ENCODE measurements around the gene PFKP. TPM values are rescaled to one million over a fixed set of nuclear protein-coding genes. Genes with fewer than 3 reads are reported as not detected.
"Not testable (repeated sequence)": the region's sequence is repeated elsewhere in the genome, so short reads cannot be mapped to it uniquely, and the experiment has no call there.

Gene PFKP
- total RNA-seq, 1 experiment from 2014 or later: 232 TPM

DNA sequence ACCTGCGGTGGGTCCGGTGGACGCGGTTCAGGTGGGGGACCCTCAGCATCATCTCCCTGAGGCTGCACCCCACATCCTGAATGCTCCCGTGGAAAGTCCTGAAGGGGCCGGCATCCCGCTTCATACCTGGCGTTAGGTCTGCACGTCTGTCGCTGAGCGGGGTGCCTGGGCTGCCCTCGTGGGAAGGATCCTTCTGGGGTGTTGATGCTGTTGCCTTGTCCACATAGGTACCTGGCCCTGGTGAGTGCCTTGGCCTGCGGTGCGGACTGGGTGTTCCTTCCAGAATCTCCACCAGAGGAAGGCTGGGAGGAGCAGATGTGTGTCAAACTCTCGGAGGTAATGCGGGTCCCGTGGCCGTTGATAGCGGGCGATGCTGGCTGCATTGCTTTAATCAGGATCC is 37.8 kb downstream of the PFKP start:
- Histone ChIP-seq H3K9me3 (ENCODE audit: control insufficient read depth, insufficient read depth, low read depth, low read length) (no peaks in the 10 kb centered on the region), H3K4me3 (ENCODE audit: low read depth in 2 of 2, low read length in 2 of 2) (no peak overlapping the region), H3K4me1 (ENCODE audit: control insufficient read depth, insufficient read depth, low read length) (no peaks in the 10 kb centered on the region), H3K27ac (ENCODE audit: low read length) (no peak overlapping the region), H3K36me3 (ENCODE audit: control insufficient read depth, insufficient read depth, low read length) (peaks cover 9% of the 10 kb centered on the region), H3K27me3 (ENCODE audit: control insufficient read depth, insufficient read depth, low read length) (no peaks in the 10 kb centered on the region)
- TF ChIP-seq, protein P1, sequence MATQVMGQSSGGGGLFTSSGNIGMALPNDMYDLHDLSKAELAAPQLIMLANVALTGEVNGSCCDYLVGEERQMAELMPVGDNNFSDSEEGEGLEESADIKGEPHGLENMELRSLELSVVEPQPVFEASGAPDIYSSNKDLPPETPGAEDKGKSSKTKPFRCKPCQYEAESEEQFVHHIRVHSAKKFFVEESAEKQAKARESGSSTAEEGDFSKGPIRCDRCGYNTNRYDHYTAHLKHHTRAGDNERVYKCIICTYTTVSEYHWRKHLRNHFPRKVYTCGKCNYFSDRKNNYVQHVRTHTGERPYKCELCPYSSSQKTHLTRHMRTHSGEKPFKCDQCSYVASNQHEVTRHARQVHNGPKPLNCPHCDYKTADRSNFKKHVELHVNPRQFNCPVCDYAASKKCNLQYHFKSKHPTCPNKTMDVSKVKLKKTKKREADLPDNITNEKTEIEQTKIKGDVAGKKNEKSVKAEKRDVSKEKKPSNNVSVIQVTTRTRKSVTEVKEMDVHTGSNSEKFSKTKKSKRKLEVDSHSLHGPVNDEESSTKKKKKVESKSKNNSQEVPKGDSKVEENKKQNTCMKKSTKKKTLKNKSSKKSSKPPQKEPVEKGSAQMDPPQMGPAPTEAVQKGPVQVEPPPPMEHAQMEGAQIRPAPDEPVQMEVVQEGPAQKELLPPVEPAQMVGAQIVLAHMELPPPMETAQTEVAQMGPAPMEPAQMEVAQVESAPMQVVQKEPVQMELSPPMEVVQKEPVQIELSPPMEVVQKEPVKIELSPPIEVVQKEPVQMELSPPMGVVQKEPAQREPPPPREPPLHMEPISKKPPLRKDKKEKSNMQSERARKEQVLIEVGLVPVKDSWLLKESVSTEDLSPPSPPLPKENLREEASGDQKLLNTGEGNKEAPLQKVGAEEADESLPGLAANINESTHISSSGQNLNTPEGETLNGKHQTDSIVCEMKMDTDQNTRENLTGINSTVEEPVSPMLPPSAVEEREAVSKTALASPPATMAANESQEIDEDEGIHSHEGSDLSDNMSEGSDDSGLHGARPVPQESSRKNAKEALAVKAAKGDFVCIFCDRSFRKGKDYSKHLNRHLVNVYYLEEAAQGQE (IDR thresholded peaks at IDR 0.05; ENCODE audit: insufficient read depth in 1 of 2, low read depth in 2 of 2, low read length in 1 of 2): no peak
- TF ChIP-seq POLR2AphosphoS5 (IDR thresholded peaks at IDR 0.05; ENCODE audit: low read depth, low read length): no peak
- no peak for TF ChIP-seq TCF7L2 (IDR thresholded peaks at IDR 0.05; ENCODE audit: low read depth, low read length)
- TF ChIP-seq, protein P2, sequence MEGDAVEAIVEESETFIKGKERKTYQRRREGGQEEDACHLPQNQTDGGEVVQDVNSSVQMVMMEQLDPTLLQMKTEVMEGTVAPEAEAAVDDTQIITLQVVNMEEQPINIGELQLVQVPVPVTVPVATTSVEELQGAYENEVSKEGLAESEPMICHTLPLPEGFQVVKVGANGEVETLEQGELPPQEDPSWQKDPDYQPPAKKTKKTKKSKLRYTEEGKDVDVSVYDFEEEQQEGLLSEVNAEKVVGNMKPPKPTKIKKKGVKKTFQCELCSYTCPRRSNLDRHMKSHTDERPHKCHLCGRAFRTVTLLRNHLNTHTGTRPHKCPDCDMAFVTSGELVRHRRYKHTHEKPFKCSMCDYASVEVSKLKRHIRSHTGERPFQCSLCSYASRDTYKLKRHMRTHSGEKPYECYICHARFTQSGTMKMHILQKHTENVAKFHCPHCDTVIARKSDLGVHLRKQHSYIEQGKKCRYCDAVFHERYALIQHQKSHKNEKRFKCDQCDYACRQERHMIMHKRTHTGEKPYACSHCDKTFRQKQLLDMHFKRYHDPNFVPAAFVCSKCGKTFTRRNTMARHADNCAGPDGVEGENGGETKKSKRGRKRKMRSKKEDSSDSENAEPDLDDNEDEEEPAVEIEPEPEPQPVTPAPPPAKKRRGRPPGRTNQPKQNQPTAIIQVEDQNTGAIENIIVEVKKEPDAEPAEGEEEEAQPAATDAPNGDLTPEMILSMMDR (IDR thresholded peaks at IDR 0.05): no peak
- TF ChIP-seq SIN3A (IDR thresholded peaks at IDR 0.05; ENCODE audit: borderline replicate concordance, insufficient read depth, low read depth, low read length): no peak
- POLR2A ChIA-PET: no interaction called here
- BruUV-seq (replicated peaks): no TSS peak
- CTCF ChIA-PET: no interaction called here
- no peak for ATAC-seq
- intact Hi-C loops (cut with micrococcal nuclease; ENCODE audit: unreplicated experiment) (no loop called here), in situ Hi-C loops (cut with HindIII; ENCODE audit: low pct_unique_long_range_greater_than_20kb, low sequenced_read_pairs) (no loop called here)
- DNase-seq (ENCODE audit: low read depth, low spot score): no peak

DNA sequence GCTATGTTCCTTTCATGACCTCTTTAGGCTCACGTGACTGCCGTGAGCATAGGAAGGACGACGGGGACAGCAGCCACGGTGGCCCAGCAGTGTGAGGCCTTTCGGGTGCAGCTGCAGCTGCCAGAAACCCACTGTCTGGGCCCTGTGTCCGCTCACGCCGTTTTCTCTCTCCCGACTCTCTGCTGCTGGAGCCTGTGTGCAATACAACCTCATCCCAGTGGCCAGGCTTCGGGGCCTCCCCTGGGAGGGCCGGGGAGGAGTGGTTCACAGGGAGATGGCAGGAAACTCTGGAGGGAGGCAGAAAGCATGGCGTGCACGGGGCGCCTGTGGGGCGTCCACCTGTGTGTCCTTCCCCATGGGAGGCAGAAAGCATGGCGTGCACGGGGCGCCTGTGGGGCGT is 38.6 kb downstream of the PFKP start:
- TF ChIP-seq, protein P1 (IDR thresholded peaks at IDR 0.05; ENCODE audit: insufficient read depth in 1 of 2, low read depth in 2 of 2, low read length in 1 of 2): no peak
- TF ChIP-seq SIN3A (IDR thresholded peaks at IDR 0.05; ENCODE audit: borderline replicate concordance, insufficient read depth, low read depth, low read length) (no peak), POLR2AphosphoS5 (IDR thresholded peaks at IDR 0.05; ENCODE audit: low read depth, low read length) (no peak), TCF7L2 (IDR thresholded peaks at IDR 0.05; ENCODE audit: low read depth, low read length) (no peak)
- TF ChIP-seq, protein P2 (IDR thresholded peaks at IDR 0.05): no peak
- POLR2A ChIA-PET: no interaction called here
- no peak overlapping the region for H3K27ac ChIP-seq (ENCODE audit: low read length)
- H3K4me1 ChIP-seq (ENCODE audit: control insufficient read depth, insufficient read depth, low read length): no peaks in the 10 kb centered on the region
- ATAC-seq: peak; percentile 66
- H3K4me3 ChIP-seq (ENCODE audit: low read depth in 2 of 2, low read length in 2 of 2): no peak overlapping the region
- H3K27me3 ChIP-seq (ENCODE audit: control insufficient read depth, insufficient read depth, low read length): no peaks in the 10 kb centered on the region
- H3K9me3 ChIP-seq (ENCODE audit: control insufficient read depth, insufficient read depth, low read depth, low read length): no peaks in the 10 kb centered on the region
- CTCF ChIA-PET: no interaction called here
- in situ Hi-C loops (cut with HindIII; ENCODE audit: low pct_unique_long_range_greater_than_20kb, low sequenced_read_pairs) (no loop called here), intact Hi-C loops (cut with micrococcal nuclease; ENCODE audit: unreplicated experiment) (no loop called here)
- BruUV-seq (replicated peaks): no TSS peak
- H3K36me3 ChIP-seq (ENCODE audit: control insufficient read depth, insufficient read depth, low read length): peaks cover 7% of the 10 kb centered on the region
- DNase-seq (ENCODE audit: low read depth, low spot score): no peak

DNA sequence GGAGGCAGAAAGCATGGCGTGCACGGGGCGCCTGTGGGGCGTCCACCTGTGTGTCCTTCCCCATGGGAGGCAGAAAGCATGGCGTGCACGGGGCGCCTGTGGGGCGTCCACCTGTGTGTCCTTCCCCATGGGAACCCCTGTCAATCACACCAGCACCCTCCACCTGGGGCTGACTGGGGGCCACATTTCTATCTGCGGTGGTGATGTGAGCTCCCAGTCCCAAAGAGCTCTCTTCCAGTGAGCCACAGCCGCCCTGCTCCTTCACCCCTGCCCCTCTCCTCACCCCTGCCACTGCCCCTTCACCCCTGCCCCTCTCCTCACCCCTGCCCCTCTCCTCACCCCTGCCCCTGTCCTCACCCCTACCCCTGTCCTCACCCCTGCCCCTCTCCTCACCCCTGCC is 39.0 kb downstream of the PFKP start:
- POLR2A ChIA-PET; ATAC-seq; CTCF ChIA-PET; H3K27me3 ChIP-seq (ENCODE audit: control insufficient read depth, insufficient read depth, low read length); in situ Hi-C loops (cut with HindIII; ENCODE audit: low pct_unique_long_range_greater_than_20kb, low sequenced_read_pairs); H3K4me3 ChIP-seq (ENCODE audit: low read depth in 2 of 2, low read length in 2 of 2); DNase-seq (ENCODE audit: low read depth, low spot score); H3K36me3 ChIP-seq (ENCODE audit: control insufficient read depth, insufficient read depth, low read length); intact Hi-C loops (cut with micrococcal nuclease; ENCODE audit: unreplicated experiment); H3K9me3 ChIP-seq (ENCODE audit: control insufficient read depth, insufficient read depth, low read depth, low read length); H3K27ac ChIP-seq (ENCODE audit: low read length); BruUV-seq (replicated peaks); H3K4me1 ChIP-seq (ENCODE audit: control insufficient read depth, insufficient read depth, low read length): not testable (repeated sequence)
